ENCODE results near the gene DNAJC27.
A peak's percentile ranks its signal among the peaks of the same experiment; 100 is the strongest.

DNAJC27 gene

DNA sequence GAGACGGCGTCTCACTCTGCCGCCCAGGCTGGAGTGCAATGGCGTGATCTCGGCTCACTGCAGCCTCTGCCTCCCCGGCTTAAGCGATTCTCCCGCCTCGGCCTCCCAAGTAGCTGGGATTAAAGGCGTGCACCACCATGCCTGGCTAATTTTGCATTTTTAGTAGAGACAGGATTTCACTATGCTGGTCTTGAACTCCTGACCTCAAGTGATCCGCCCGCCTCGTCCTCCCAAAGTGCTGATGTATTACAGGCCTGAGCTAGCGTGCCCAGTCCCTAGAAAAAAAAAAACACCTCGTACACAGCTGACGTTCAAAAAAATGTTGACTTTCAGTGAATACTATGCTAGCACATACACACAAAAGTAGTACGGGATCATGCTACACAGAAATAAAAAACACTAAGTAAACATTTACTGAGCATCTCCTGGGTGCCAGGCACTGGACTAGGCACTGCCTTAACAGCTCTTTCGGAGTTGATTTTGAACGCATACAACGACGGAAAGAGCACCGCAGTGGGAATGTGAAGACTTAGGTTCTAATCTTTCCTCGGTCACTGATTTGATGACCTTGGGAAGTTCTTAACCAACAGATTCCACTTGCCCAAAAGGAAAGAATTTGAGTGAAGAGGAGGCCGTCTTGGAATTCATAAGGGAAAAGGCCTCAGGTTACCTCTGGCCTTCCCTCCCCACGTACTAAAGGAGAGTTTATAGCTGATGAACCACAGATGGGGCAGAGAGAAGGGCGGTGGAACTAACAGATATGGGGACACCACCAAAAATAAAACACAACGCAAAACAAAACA, 1.1 kb downstream of the DNAJC27 start:
- no peak for DNase-seq (ENCODE audit: low spot score)

DNA sequence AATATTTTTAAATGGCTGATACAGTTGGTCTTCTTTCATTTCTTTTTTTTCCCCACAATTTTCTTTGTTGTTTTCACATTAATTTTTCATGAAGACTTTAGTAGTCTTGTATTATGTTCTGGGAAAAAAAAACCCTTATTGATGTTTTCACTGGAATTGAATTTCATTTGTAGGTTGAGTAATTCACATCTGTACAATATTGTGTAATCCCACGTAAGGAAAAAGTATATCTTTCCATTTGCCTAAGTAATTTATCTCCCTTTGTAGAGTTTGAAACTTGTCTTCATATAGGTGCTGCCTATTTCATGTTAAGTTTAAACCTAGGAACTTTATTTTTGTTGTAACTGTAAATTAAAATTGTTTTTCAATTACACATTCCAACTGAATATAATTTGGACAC, 2.0 kb downstream of the DNAJC27 start:
- DNase-seq (ENCODE audit: low spot score) = no peak

DNA sequence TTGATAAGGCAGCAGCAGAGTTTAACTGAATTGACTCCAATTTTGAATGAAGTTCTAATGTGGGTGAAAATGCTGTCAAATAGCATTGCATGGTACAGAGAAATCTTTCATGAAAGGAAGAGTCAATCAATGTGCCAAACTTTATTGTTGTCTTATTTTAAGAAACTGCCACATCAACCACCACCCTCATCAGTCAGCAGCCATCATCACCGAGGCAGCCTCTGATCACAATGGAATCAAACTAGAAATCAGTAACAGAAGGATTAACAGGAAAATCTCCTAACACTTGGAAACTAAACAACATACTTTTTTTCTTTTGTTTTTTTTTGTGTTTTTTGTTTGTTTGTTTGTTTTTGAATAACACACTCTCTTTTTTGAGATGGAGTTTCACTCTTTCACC, 9.9 kb downstream of the DNAJC27 start:
- no peak for DNase-seq (ENCODE audit: low spot score)

DNA sequence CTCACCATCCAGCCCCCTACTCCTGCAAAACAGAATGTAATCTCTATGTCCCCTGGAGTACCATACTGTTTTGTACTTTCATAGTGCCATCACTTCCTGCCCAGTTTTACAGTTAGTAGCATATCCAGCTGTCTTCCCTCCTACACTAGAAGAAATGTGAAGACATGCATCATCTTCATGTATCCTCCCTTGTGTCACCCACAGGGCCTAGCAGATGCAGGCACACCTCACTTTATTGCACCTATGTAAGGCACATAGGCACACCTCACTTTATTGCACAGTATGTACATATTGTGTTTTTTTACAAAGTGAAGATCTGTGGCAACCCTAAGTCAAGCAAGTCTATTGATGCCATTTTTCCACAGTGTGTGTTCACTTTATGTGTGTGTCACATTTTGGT, 12.0 kb downstream of the DNAJC27 start:
- no peak for DNase-seq (ENCODE audit: low spot score)

- DNase-seq (ENCODE audit: low spot score) = no peak
These were observed 13.3 kb downstream of the DNAJC27 start for GRCh38 chr2:24958411-24958935.

- no peak for DNase-seq (ENCODE audit: low spot score)
These were observed 13.8 kb downstream of the DNAJC27 start for GRCh38 chr2:24957976-24958375.

DNA sequence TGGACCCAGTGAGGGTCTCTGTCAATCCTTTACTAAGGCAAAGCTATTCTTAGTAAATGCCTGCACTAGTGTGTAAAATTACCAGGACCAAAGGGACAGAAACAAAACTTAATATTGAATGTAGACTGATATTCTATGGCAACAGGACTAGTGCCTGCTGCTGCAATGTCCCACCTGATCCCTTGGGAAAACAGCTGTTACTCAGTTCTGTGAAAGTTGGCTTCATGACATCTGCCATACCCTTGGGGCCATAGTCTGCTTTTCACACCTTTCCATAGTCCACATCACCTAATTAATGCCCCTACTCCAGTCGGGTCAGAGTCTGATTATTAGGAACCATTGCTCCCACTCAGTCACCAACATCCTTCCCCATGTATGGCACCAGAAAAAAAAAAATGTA, 14.5 kb downstream of the DNAJC27 start:
- DNase-seq (ENCODE audit: low spot score) = no peak

- no peak for DNase-seq (ENCODE audit: low spot score)
These were observed 15.8 kb downstream of the DNAJC27 start for GRCh38 chr2:24955921-24956320.

- no peak for DNase-seq (ENCODE audit: low spot score)
These were observed 16.5 kb downstream of the DNAJC27 start for GRCh38 chr2:24955232-24955631.

DNA sequence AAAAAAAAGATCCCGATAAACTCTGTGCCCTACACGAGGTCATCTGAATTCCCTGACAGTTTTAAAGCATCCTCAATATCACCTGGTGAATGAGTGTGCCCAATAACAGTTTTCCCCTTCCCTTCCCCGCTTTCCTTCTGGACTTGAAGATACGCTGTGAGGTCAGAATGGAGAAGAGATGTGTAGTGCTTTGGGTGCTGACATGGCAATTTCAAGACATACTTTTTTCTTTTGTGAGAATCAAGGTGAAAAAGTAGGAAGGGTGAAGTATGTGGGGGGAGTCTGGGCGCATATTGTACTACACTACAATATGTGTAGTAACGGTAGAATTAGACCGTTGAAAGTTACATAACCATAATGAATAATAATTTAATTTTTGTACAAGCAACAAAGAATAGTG, 21.7 kb downstream of the DNAJC27 start:
- DNase-seq (ENCODE audit: low spot score) = no peak

- DNase-seq (ENCODE audit: low spot score) = no peak
These were observed 23.2 kb downstream of the DNAJC27 start for GRCh38 chr2:24948506-24948905.

- no peak for DNase-seq (ENCODE audit: low spot score)
These were observed 24.1 kb downstream of the DNAJC27 start for GRCh38 chr2:24947561-24948157.

GRCh38 chr2:24945907-24946306, 25.8 kb downstream of the DNAJC27 start:
- DNase-seq (ENCODE audit: low spot score) = no peak

- no peak for DNase-seq (ENCODE audit: low spot score)
These were observed 28.2 kb downstream of the DNAJC27 start for GRCh38 chr2:24943427-24944053.

DNA sequence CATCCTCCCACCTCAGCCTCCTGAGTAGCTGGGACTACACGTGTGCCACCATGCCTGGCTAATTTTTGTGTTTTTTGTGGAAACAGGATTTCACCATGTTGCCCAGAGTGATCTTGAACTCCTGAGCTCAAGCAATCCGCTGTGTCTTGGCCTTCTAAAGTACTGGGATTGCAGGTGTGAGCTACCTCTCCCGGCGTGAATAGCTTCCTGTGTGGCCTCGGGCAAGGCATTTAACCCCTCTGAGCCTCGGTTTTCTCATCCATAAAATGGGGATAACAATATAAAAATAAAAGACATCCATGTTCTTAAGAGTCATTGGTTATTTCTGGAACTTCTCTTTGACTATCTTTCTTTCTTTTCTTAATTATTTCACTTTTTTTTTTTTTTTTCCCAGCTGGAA, 32.4 kb downstream of the DNAJC27 start:
- DNase-seq (ENCODE audit: low spot score) = no peak

GRCh38 chr2:24937236-24937635, 34.5 kb downstream of the DNAJC27 start:
- no peak for DNase-seq (ENCODE audit: low spot score)

- no peak for DNase-seq (ENCODE audit: low spot score)
These were observed 36.6 kb downstream of the DNAJC27 start for GRCh38 chr2:24935145-24935544.

GRCh38 chr2:24932715-24933114, 39.0 kb downstream of the DNAJC27 start:
- no peak for DNase-seq (ENCODE audit: low spot score)

DNA sequence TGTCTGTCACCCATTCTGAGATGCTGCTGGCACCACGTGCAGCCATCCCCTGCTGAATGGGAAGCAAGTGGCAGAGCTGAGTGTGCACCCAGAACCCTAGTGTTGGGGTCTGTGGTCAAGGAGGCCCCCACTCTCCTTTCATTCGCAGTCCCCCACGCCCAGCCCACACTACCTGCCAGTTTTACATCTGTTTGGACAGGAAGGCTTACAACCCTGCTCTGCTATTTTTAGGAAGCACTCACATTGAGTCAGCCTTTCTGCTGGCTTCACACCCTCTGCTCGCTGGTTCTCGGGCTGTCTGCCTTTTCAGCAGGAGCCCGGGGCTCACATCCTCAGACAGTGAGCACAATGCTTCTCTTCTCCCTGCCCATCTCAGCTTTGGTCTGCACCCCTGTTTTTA, 41.0 kb downstream of the DNAJC27 start:
- DNase-seq (ENCODE audit: low spot score) = no peak

DNA sequence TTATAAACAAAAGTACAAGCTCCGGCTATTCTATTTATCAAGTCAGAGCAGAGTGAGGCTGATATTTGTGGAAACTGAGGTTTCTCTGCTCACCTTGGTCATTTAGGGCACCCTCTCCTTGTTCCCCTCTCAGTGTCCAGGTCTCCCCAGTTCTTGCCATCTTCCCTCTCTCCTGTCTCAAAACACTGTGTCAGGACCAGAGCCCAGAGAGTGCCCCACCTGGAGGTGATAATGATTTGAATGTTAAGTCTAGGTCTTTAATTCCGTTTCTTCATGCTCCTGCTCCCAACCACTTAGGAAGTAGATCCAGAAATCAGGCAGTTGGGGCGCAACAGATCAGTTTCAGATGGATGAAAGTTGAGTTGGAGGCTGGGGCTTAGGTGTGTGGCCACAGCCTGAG, 42.5 kb downstream of the DNAJC27 start:
- DNase-seq (ENCODE audit: low spot score) = no peak

GRCh38 chr2:24928036-24928435, 43.7 kb downstream of the DNAJC27 start:
- no peak for DNase-seq (ENCODE audit: low spot score)

DNA sequence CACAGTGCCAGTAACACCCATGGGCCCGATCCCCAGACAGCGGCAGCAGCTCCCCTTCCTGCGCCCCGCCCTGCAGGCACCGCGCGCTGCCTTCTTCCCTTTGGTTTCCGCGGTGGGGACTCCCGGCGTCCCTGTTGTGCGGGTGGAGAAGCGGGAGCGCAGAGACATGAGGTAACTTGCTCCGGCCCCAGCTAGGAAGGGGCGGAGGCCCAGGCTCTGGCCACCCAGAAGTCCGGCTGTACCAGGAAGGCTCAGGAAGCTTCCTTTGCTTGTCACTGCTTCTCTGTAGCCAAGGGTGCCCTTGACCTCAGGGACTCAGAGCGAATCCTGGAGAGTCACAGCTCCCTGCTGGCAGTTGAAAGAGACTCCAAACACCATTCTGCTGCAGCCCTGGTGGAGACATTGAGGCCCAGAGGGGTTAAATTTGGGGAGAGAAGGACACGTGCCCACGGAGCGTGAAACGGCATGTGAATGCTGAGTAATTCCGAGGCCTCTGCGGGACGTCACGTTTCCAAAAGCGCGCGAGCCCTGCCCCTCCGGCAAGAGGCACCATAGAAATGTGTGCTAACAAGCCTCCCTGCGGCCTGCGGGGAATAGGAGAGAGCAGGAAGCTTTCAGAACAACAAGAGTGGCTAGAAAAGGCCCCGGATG, 45.0 kb downstream of the DNAJC27 start:
- peak; percentile 15 for DNase-seq (ENCODE audit: low spot score)

DNA sequence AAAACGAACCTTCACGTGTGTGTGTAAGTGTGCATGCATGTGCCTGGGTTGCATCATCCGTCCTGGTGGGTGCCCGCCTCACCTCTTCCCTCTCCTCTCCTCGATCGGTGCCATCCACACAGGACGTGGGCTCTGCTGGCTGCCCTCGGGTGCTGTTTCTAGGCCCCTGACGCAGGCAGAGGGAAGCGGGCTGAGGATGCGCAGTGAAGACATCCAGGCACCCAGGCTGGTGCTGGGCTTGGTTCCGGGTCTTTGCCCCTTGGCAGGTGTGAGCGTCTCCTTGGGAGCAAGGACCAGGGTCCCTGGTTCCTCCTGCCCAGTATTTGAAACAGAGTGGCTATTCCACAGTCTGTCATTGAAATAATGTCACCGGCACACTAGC, 45.5 kb downstream of the DNAJC27 start:
- no peak for DNase-seq (ENCODE audit: low spot score)

All from CD4-positive, alpha-beta T cell treated with Interleukin-2 at 100 ng/mL for 4 hours (primary cell).